Pancreas (tissue), 10 donors: ENCODE results near the gene ATP5F1E. TPM values are rescaled to one million over a fixed set of nuclear protein-coding genes. Genes with fewer than 3 reads are reported as not detected.
A peak's percentile ranks its signal among the peaks of the same experiment; 100 is the strongest.

Experiments used
- ATAC-seq, 4 donors: fragments of 200-7000 bp; cut with Tn5 transposase; one replicate each; pipeline versions ENCODE4 v1.8.0 to v1.9.1; 2020; ENCODE audit warnings: mild to moderate bottlenecking in 4 of 4, moderate library complexity in 4 of 4
- DNase-seq, 6 donors: peaks; one replicate each; pipeline ENCODE4 v3.0.0-alpha.2; 2020
- FAIRE-seq: peaks from 2 replicates; lab custom pipeline; 2012; peaks lifted over from hg19 to GRCh38; lab: Jason Lieb, UNC
- H3K27ac ChIP-seq, 4 donors: fragments of 200-600 bp; sonication (generic); 1 replicate in 3 of 4; 2 replicates in 1 of 4; pipeline versions ENCODE4 v1.5.0 to v1.8.0; 2020
- H3K27me3 ChIP-seq, 4 donors: fragments of 200-600 bp; one replicate each; pipeline ENCODE4 v1.8.0; 2021
- H3K36me3 ChIP-seq, 3 donors: fragments of 200-600 bp; sonication (generic) in 1 of 3; one replicate each; pipeline versions ENCODE4 v1.5.0 to v1.8.0; 2020 to 2021
- H3K4me1 ChIP-seq, 3 donors: fragments of 200-600 bp; one replicate each; pipeline ENCODE4 v1.8.0; 2021
- H3K4me3 ChIP-seq, 4 donors: fragments of 200-600 bp; sonication (generic) in 2 of 4; one replicate each; pipeline versions ENCODE4 v1.5.0 to v1.8.0; 2020 to 2021
- H3K9me3 ChIP-seq, 4 donors: fragments of 200-600 bp; one replicate each; pipeline ENCODE4 v1.8.0; 2021
- CTCF ChIP-seq, 4 donors: fragments of 200-600 bp; sonication (generic) in 3 of 4; IDR thresholded peaks; one replicate each; pipeline versions ENCODE4 v1.5.0 to v1.8.0; 2021; ENCODE audit warnings: antibody characterized with exemption in 4 of 4
- WGBS, 2 donors: extraction: QIAGEN DNeasy Blood & Tissue Kit; methylation state at CpG; one replicate each; pipeline ENCODE4 v1.1.7; 2013; 5-methylcytosine and 5-hydroxymethylcytosine counted together
- intact Hi-C, 3 donors: fragments of 100-400 bp; cut with DNase I; formaldehyde crosslinking; loops; one replicate each; pipeline versions ENCODE4 v1.11.1 to v1.14.2; 2022
- polyA plus RNA-seq, 2 donors: library from polyadenylated mRNA; stranded (reverse); fragments of 200-250 nt; gene quantifications; one replicate each; pipeline ENCODE4 v1.2.3, GENCODE V29; 2013
- total RNA-seq, 6 donors: library from RNA; stranded (reverse); fragmentation: NEBNext Ultra II Directional in 4 of 6; extraction: Animal tissue kit (Norgen Biotek cat#: 25700) in 4 of 6; gene quantifications; one replicate each; pipeline versions ENCODE4 v1.2.1 to v1.2.4, GENCODE V29; 2021 to 2023
- donor health status: healthy with polysubstance abuse.
- donor health status: DM: no; HTN: no; CAD: no; lungs with moderate emphysema.
- donor health status: DM: no; HTN: no; CAD: no.
- donor health status: control.
- donor health status: control.
- donor health status: Bipolar disorder and iron deficiency.
- donor health status: DM: yes; HTN: yes; CAD: no.
- donor health status: DM: no; HTN: no; CAD: no.
- donor health status: DM: no; HTN: no; CAD: no.
- donor health status: DM: yes; HTN: yes; CAD: no.

Gene ATP5F1E
- total and polyA plus RNA-seq, 8 donors = 11.2 to 38.0 (median 23.8) TPM

DNA sequence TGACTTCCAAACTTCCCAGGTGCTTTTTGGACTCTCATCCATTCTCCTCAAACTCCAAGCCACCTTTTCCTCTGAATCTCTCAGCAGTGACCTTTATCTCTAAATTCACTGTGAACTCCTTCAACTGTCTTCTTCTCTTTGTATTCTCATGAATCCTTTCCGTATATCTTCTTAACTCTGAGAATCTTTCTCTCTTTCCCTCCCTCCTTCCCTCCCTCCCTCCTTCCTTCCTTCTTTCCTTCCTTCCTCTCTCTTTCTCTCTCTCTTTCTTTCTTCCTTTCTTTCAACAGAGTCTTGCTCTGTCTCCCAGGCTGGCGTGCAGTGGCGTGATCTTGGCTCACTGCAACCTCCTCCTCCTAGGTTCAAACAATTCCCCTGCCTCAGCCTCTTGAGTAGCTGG is 14.7 kb upstream of the ATP5F1E start:
- intact Hi-C loops = no loop called here
- peaks cover under 1 to 4% (median under 1%) of the 10 kb centered on the region in 3 donors for H3K4me1 ChIP-seq
- no peak overlapping the region for H3K4me3 ChIP-seq
- DNase-seq = no peak
- no peaks in the 10 kb centered on the region for H3K9me3 ChIP-seq
- 89 to 96% methylated on average over 3 of the region's 3 CpGs for WGBS, 2 donors
- no peak for TF ChIP-seq CTCF (IDR thresholded peaks at IDR 0.05)
- FAIRE-seq = no peak
- ATAC-seq = no peak
- H3K27ac ChIP-seq = no peak overlapping the region
- H3K27me3 ChIP-seq = no peaks in the 10 kb centered on the region
- H3K36me3 ChIP-seq = no peaks in the 10 kb centered on the region

DNA sequence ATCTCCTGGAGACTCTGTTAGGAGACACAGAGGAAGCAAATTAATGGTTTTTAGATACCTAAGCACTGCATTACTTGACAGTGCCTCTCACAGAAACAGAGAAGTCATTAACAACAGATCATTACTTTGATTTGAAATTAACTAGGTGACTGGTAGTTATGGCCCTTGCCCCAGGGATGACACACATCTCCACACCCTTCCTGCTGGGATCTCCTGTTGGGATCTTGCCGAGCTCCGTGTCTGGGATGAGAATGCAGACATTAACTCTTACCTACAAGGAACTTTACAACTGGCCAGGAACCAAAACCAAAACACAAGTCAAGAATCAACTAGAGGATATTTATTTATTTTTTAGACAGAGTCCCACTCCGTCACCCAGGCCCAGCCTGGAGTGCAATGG is 12.7 kb upstream of the ATP5F1E start:
- intact Hi-C loops = no loop called here
- no peak for TF ChIP-seq CTCF (IDR thresholded peaks at IDR 0.05)

GRCh38 chr20:59044295-59044694 is 12.2 kb upstream of the ATP5F1E start:
- intact Hi-C loops = no loop called here
- no peak for DNase-seq
- FAIRE-seq = no peak
- Histone ChIP-seq H3K4me3 (no peak overlapping the region), H3K27me3 (no peaks in the 10 kb centered on the region), H3K27ac (no peak overlapping the region), H3K36me3 (no peaks in the 10 kb centered on the region), H3K9me3 (no peaks in the 10 kb centered on the region), H3K4me1 (peaks cover 4 to 19% (median 4%) of the 10 kb centered on the region in 3 donors)
- WGBS, 2 donors = 84 to 88% methylated on average over 3 of the region's 3 CpGs
- ATAC-seq = no peak
- no peak for TF ChIP-seq CTCF (IDR thresholded peaks at IDR 0.05)

More for the DNA sequence above, 12.7 kb upstream of the ATP5F1E start:
- Histone ChIP-seq H3K4me1 (peaks cover 4 to 19% (median 4%) of the 10 kb centered on the region in 3 donors), H3K4me3 (no peak overlapping the region), H3K27me3 (no peaks in the 10 kb centered on the region), H3K27ac (no peak overlapping the region), H3K9me3 (no peaks in the 10 kb centered on the region), H3K36me3 (no peaks in the 10 kb centered on the region)
- FAIRE-seq = no peak
- ATAC-seq = no peak
- DNase-seq = no peak
- WGBS, 2 donors = 87% methylated on average over 3 of the region's 3 CpGs

DNA sequence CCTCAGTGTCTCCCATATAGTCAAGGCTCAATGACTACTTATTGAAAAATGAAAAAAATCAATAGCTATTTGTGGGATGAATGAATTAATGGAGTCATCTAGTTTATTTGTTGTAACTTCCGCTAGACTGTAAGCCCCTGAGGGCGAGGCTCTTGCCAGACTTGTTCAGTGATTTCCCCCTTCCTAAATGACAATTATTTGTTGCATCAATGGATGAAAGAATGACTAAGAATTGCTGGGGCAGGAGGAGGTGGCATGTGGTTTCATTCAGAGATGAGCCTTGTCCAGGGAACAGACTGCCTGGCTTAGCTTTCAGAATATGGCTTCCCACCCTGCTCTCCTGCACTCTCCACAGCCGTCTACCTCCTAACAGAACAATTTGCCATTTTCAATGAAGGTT is 11.6 kb upstream of the ATP5F1E start:
- Histone ChIP-seq H3K27ac (no peak overlapping the region), H3K4me1 (peaks cover 4 to 19% (median 7%) of the 10 kb centered on the region in 3 donors), H3K9me3 (no peaks in the 10 kb centered on the region), H3K27me3 (no peaks in the 10 kb centered on the region), H3K36me3 (no peaks in the 10 kb centered on the region), H3K4me3 (no peak overlapping the region)
- FAIRE-seq (no peak), ATAC-seq (no peak), DNase-seq (no peak)
- intact Hi-C loops = no loop called here
- TF ChIP-seq CTCF (IDR thresholded peaks at IDR 0.05) = no peak
- 71 to 90% methylated on average over 3 of the region's 3 CpGs for WGBS, 2 donors

DNA sequence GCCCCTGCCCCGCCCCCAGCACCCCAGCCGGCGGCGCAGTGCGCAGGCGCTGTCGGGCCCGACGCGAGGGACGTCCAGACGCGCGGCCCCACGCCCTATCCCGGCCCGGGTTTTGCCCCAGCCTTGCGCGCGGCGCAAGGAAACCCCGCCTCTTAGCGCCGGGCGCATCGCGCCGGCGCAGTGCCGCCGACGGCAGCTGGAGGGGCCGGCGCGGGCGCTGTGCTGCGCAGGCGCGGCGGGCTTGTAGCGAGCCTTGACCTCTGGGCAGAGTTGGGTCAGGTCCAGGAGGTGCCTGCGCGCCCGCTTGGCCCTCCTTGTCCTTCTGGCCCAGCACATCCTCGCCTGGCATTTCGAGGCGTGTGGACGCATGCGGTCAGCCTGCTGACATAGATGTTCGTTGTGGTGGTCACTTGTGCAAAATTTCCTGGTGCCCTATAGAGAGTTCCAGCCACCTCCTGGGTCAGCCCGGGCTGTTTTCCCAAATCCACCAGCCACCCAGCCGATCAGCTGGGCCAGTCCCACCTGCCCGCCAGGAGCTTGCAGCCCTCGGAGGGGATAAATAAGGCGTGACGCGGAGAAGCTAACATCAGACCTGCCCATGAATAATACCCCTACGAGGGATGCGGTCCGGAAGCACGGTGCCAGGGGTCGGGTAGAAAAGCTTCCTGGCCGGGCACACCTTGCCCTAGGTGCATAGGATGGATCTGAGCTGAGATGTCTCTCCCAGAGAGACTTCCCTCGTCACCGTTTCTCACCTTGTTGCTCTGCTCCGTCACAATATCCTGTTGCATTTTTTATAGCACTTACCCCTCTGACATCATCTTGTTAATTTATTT is 10.9 kb upstream of the ATP5F1E start:
- FAIRE-seq = no peak
- peaks cover 4 to 19% (median 8%) of the 10 kb centered on the region in 3 donors for H3K4me1 ChIP-seq
- 16% methylated on average over 64 to 66 of the region's 66 CpGs for WGBS, 2 donors
- peak; percentile 97 to 99 (median 98) for ATAC-seq
- no peaks in the 10 kb centered on the region for H3K27me3 ChIP-seq
- peak; percentile 90 to 98 (median 96) for DNase-seq
- H3K9me3 ChIP-seq = no peaks in the 10 kb centered on the region
- peak overlapping the region; percentile 33 to 70 (median 61) for H3K27ac ChIP-seq
- TF ChIP-seq CTCF (IDR thresholded peaks at IDR 0.05) = peak in 1 of 4 donors; percentile 9
- peaks cover 0 to under 1% (median 0%) of the 10 kb centered on the region in 3 donors for H3K36me3 ChIP-seq
- intact Hi-C loops = no loop called here
- H3K4me3 ChIP-seq = peak overlapping the region; percentile 62 to 91 (median 71)
